Suprapubic skin (tissue), 4 donors: ENCODE results near the gene RPL19. TPM values are rescaled to one million over a fixed set of nuclear protein-coding genes. Genes with fewer than 3 reads are reported as not detected.

Experiments used
- DNase-seq, 2 donors: peaks; one replicate each; pipeline ENCODE4 v3.0.0-alpha.2; 2019; ENCODE audit warnings: low spot score in 2 of 2
- H3K27ac ChIP-seq: fragments of 200-600 bp; sonication (generic); one replicate; pipeline ENCODE4 v1.5.1; 2019
- H3K27me3 ChIP-seq: fragments of 200-600 bp; sonication (generic); one replicate; pipeline ENCODE4 v1.5.1; 2019
- H3K36me3 ChIP-seq: fragments of 200-600 bp; sonication (generic); one replicate; pipeline ENCODE4 v1.5.1; 2019
- H3K4me1 ChIP-seq: fragments of 200-600 bp; sonication (generic); one replicate; pipeline ENCODE4 v1.5.1; 2019
- H3K4me3 ChIP-seq: fragments of 200-600 bp; sonication (generic); one replicate; pipeline ENCODE4 v1.5.1; 2019; ENCODE audit warnings: mild to moderate bottlenecking
- H3K9me3 ChIP-seq: fragments of 200-600 bp; sonication (generic); one replicate; pipeline ENCODE4 v1.5.1; 2019
- CTCF ChIP-seq, 2 donors: fragments of 200-600 bp in 1 of 2; fragments of 450-650 bp in 1 of 2; sonication (generic) in 1 of 2; IDR thresholded peaks; one replicate each; pipeline ENCODE4 v1.5.1; 2016 to 2019; ENCODE audit warnings: antibody characterized with exemption in 2 of 2, mild to moderate bottlenecking in 1 of 2, moderate library complexity in 1 of 2
- EP300 ChIP-seq: sonication (generic); formaldehyde crosslinking; IDR thresholded peaks from one replicate; pipeline ENCODE4 v1.6.1; 2017; ENCODE audit warnings: antibody characterized with exemption
- POLR2A ChIP-seq, 2 donors: fragments of 450-650 bp; IDR thresholded peaks; one replicate each; pipeline ENCODE4 v1.6.1; 2017; ENCODE audit warnings: antibody characterized with exemption in 2 of 2, mild to moderate bottlenecking in 2 of 2, moderate library complexity in 2 of 2
- POLR2AphosphoS5 ChIP-seq, 3 donors: sonication (generic); formaldehyde crosslinking; IDR thresholded peaks; one replicate each; pipeline ENCODE4 v1.6.1; 2017; ENCODE audit warnings: antibody characterized with exemption in 3 of 3
- WGBS: methylation state at CpG from one replicate; pipeline ENCODE4 v1.1.5; 2018; 5-methylcytosine and 5-hydroxymethylcytosine counted together
- total RNA-seq, 4 donors: library from RNA; depleted of rRNA; stranded (reverse); fragments of >200 nt; gene quantifications; one replicate each; pipeline ENCODE4 v1.1.0, GENCODE V29; 2016

RPL19 gene
- total RNA-seq, 4 donors from 2014 or later = 2,327 to 3,514 (median 3,192) TPM

GRCh38 chr17:39251997-39252396, 51.9 kb downstream of the RPL19 start:
- no peaks in the 10 kb centered on the region for H3K9me3 ChIP-seq
- 77% methylated on average over 1 of the region's 1 CpG for WGBS
- no peaks in the 10 kb centered on the region for H3K27me3 ChIP-seq
- no peak for TF ChIP-seq POLR2AphosphoS5 (IDR thresholded peaks at IDR 0.05)
- TF ChIP-seq CTCF (IDR thresholded peaks at IDR 0.05) = no peak
- TF ChIP-seq EP300 = no peak
- no peak for TF ChIP-seq POLR2A (IDR thresholded peaks at IDR 0.05)
- H3K4me3 ChIP-seq = no peak overlapping the region
- H3K27ac ChIP-seq = no peak overlapping the region
- peaks cover 29% of the 10 kb centered on the region for H3K36me3 ChIP-seq
- no peak for DNase-seq
- H3K4me1 ChIP-seq = no peaks in the 10 kb centered on the region

DNA sequence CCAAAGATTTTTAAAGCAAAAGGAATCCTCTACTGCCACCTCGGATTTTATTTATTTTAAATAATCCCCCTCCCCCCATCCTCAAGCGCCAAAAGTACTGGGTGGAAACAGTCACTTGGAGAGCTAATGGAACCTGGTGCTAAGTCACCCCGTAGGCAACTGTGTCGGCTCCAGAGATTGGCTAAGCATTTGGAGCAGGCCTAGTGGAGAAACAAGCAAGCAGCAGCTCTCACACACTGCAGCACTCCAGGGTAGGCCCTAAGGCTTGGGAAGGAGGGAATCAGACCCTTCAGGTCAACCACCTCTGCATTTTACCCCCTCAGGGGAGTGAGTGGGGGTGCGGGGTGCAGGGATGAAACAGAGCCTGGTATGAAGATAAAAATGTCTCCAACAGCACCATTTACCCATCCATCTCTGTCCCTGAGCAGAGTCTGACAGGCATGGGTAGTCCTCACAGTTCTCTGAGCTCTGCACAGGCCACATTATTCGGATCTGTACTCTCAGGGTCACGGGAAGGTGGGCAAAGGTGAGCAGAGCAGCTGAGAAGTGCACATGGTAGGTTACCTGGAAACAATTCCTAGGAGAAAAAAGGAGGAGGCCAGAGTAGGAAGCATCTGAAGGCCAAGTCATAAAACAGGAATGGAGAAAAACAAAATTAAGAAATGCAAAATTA, 52.8 kb downstream of the RPL19 start:
- Histone ChIP-seq H3K27me3 (no peaks in the 10 kb centered on the region), H3K36me3 (peaks cover 38% of the 10 kb centered on the region), H3K4me1 (no peaks in the 10 kb centered on the region), H3K4me3 (no peak overlapping the region), H3K9me3 (no peaks in the 10 kb centered on the region), H3K27ac (no peak overlapping the region)
- 79% methylated on average over 7 of the region's 7 CpGs for whole genome bisulfite sequencing
- DNase-seq = no peak
- TF ChIP-seq CTCF (IDR thresholded peaks at IDR 0.05) (no peak), POLR2AphosphoS5 (IDR thresholded peaks at IDR 0.05) (no peak), EP300 (no peak), POLR2A (IDR thresholded peaks at IDR 0.05) (no peak)

Other genes starting within 250 kb of the RPL19 start
- gene FBXO47, start 232.9 kb upstream of the RPL19 start, total RNA-seq = not detected
- 10 to 100 TPM in 1 of 4 donors, 1 to 10 TPM in 3; 5.3 to 14.1 (median 6.3) TPM for gene PLXDC1, start 48.6 kb upstream of the RPL19 start, total RNA-seq
- not detected for gene ARL5C, start 34.1 kb upstream of the RPL19 start, total RNA-seq
- 10 to 100 TPM in 2 of 4 donors, 1 to 10 TPM in 2; 7.9 to 32.9 (median 17.1) TPM for gene CACNB1, start 2.6 kb upstream of the RPL19 start, total RNA-seq
- 10 to 100 TPM; 10.9 to 26.4 (median 16.5) TPM for gene STAC2, start 25.7 kb downstream of the RPL19 start, total RNA-seq
- 10 to 100 TPM; 21.0 to 40.7 (median 26.4) TPM for gene FBXL20, start 201.3 kb downstream of the RPL19 start, total RNA-seq